Neural crest cell (in vitro differentiated cells): ENCODE measurements around the gene SEC14L3. TPM values are rescaled to one million over a fixed set of nuclear protein-coding genes. Genes with fewer than 3 reads are reported as not detected.

Experiments
- DNase-seq: peaks from one replicate; pipeline ENCODE4 v3.0.0; 2021; ENCODE audit warnings: low read depth, mixed read lengths, low spot score
- H3K27ac Mint-ChIP-seq: one replicate; pipeline ENCODE4 v1.8.0; 2021; ENCODE audit warnings: mild to moderate bottlenecking, mixed read lengths; ENCODE audit not compliant: unreplicated experiment
- H3K27me3 Mint-ChIP-seq: 2 replicates; pipeline ENCODE4 v1.8.0; 2021; ENCODE audit warnings: low read depth, mild to moderate bottlenecking, mixed read lengths
- H3K36me3 Mint-ChIP-seq: 2 replicates; pipeline ENCODE4 v1.8.0; 2021; ENCODE audit warnings: low read depth, mild to moderate bottlenecking, mixed read lengths
- H3K4me1 Mint-ChIP-seq: 2 replicates; pipeline ENCODE4 v1.8.0; 2021; ENCODE audit warnings: mixed read lengths
- H3K4me3 Mint-ChIP-seq: one replicate; pipeline ENCODE4 v1.8.0; 2021; ENCODE audit warnings: mild to moderate bottlenecking, mixed read lengths
- H3K9me3 Mint-ChIP-seq: 2 replicates; pipeline ENCODE4 v1.8.0; 2021; ENCODE audit warnings: mixed read lengths
- total RNA-seq: library from RNA; stranded (reverse); gene quantifications from 2 replicates; pipeline ENCODE4 v1.2.1, GENCODE V29; 2021
- TF ChIP-seq, protein P1 (sequence below): fragments of 200-600 bp; sonication (generic); conservative IDR thresholded peaks from 2 replicates; pipeline ENCODE4 v1.5.0; 2021; ENCODE audit warnings: antibody characterized with exemption, mild to moderate bottlenecking

SEC14L3 gene
- total RNA-seq, 1 donor from 2014 or later = not detected

DNA sequence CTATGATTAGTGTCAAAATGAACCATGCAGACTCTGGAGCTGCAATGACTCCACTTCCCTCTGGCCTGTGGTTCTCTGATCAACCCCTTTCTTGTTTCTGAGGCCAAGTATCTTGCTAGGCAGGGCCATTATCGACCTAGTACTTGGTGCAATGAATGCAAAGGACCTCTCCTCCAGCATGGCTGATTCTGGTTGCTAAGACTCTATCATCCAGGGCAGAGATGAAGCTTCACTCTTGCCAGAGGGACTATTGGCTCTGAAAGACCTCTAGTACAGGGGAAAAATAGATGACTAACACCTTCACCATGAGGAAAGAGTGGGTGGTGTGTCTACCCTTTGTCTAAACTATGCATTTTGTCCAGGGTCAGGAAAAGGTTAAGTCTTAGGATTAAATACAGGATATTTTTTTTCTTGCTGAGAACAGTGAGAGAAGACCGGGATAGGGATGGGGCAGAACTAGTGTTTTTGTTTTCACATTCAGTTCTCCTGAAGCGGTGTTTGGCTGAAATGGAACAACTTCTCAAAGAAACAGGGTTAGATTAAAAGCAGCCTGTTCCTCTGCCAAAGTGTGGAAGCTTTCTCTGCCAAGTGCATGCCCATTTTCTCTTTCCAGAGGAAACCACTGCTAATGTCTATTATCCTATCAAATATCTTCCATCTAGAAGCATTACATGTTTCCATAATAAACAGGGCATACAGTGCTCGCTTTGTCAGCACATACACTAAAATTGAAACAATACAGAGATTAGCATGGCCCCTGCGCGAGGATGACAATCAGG is 51.3 kb downstream of the SEC14L3 start:
- no peaks in the 10 kb centered on the region for H3K36me3 Mint-ChIP-seq
- H3K4me3 Mint-ChIP-seq = peak overlapping the region; percentile 31
- DNase-seq = no peak
- TF ChIP-seq, protein P1, sequence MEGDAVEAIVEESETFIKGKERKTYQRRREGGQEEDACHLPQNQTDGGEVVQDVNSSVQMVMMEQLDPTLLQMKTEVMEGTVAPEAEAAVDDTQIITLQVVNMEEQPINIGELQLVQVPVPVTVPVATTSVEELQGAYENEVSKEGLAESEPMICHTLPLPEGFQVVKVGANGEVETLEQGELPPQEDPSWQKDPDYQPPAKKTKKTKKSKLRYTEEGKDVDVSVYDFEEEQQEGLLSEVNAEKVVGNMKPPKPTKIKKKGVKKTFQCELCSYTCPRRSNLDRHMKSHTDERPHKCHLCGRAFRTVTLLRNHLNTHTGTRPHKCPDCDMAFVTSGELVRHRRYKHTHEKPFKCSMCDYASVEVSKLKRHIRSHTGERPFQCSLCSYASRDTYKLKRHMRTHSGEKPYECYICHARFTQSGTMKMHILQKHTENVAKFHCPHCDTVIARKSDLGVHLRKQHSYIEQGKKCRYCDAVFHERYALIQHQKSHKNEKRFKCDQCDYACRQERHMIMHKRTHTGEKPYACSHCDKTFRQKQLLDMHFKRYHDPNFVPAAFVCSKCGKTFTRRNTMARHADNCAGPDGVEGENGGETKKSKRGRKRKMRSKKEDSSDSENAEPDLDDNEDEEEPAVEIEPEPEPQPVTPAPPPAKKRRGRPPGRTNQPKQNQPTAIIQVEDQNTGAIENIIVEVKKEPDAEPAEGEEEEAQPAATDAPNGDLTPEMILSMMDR = no peak
- H3K27ac Mint-ChIP-seq = no peak overlapping the region
- peaks cover 45% of the 10 kb centered on the region for H3K4me1 Mint-ChIP-seq
- no peaks in the 10 kb centered on the region for H3K9me3 Mint-ChIP-seq
- no peaks in the 10 kb centered on the region for H3K27me3 Mint-ChIP-seq

- Mint-ChIP-seq H3K27me3 (no peaks in the 10 kb centered on the region), H3K4me3 (no peak overlapping the region), H3K27ac (no peak overlapping the region), H3K9me3 (no peaks in the 10 kb centered on the region), H3K4me1 (peaks cover 14% of the 10 kb centered on the region), H3K36me3 (no peaks in the 10 kb centered on the region)
- TF ChIP-seq, protein P1 = no peak
- no peak for DNase-seq
Measured at GRCh38 chr22:30416837-30417236, 55.0 kb downstream of the SEC14L3 start.

- Mint-ChIP-seq H3K27ac (no peak overlapping the region), H3K27me3 (no peaks in the 10 kb centered on the region), H3K4me3 (no peak overlapping the region), H3K9me3 (no peaks in the 10 kb centered on the region), H3K36me3 (no peaks in the 10 kb centered on the region), H3K4me1 (peaks cover 9% of the 10 kb centered on the region)
- TF ChIP-seq, protein P1 = no peak
- no peak for DNase-seq
Measured at GRCh38 chr22:30416403-30416802, 55.4 kb downstream of the SEC14L3 start.

- TF ChIP-seq, protein P1 = no peak
- Mint-ChIP-seq H3K27ac (no peak overlapping the region), H3K9me3 (no peaks in the 10 kb centered on the region), H3K4me1 (no peaks in the 10 kb centered on the region), H3K36me3 (no peaks in the 10 kb centered on the region), H3K4me3 (no peak overlapping the region), H3K27me3 (no peaks in the 10 kb centered on the region)
- DNase-seq = no peak
Measured at GRCh38 chr22:30414525-30415047, 57.2 kb downstream of the SEC14L3 start.

- H3K9me3 Mint-ChIP-seq = no peaks in the 10 kb centered on the region
- TF ChIP-seq, protein P1 = no peak
- H3K27me3 Mint-ChIP-seq = no peaks in the 10 kb centered on the region
- no peaks in the 10 kb centered on the region for H3K36me3 Mint-ChIP-seq
- no peaks in the 10 kb centered on the region for H3K4me1 Mint-ChIP-seq
- no peak overlapping the region for H3K27ac Mint-ChIP-seq
- no peak for DNase-seq
- H3K4me3 Mint-ChIP-seq = no peak overlapping the region
Measured at GRCh38 chr22:30413745-30414524, 57.9 kb downstream of the SEC14L3 start.
